SU-DHL-6 (cell line): Measurements from ENCODE around the gene DLK1.

Source experiments
- CTCF ChIP-seq: fragments of 200-600 bp; sonication (generic); IDR thresholded peaks from one replicate; pipeline ENCODE4 v1.5.1; 2017; ENCODE audit warnings: antibody characterized with exemption, mild to moderate bottlenecking, low read length, moderate library complexity; ENCODE audit not compliant: insufficient read depth, poor library complexity, severe bottlenecking
- EZH2phosphoT487 ChIP-seq: fragments of 200-600 bp; sonication (generic), shearing (Covaris generic); conservative IDR thresholded peaks from 2 replicates; pipeline ENCODE4 v1.6.1; 2018; ENCODE audit warnings: mild to moderate bottlenecking, antibody characterized with exemption, low read length, moderate library complexity, mixed read lengths

- TF ChIP-seq CTCF (no peak), EZH2phosphoT487 (no peak)
Observed at GRCh38 chr14:100681111-100681510, 45.6 kb upstream of the DLK1 start.
